Measurements from ENCODE around the gene MDGA2.

Gene MDGA2

DNA sequence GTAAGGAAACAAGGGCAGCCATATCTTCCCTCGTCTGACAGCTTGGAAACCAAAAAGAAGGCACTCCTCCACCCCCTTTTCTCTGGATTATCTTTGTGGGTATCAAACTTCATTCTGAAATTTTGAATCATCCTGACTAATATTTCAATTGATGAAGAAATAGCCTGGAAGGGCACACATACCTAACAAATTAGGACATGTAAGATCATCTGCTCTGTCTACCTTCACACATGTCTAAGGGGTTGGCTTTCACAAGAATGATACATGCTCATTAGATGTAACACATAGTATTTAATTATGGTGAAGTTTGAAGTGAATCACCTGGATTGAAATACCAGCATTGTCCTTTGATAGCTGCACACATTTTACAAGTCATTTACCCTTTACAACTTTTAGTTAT lies 675.7 kb downstream of the MDGA2 start:
- TF ChIP-seq, protein P1, sequence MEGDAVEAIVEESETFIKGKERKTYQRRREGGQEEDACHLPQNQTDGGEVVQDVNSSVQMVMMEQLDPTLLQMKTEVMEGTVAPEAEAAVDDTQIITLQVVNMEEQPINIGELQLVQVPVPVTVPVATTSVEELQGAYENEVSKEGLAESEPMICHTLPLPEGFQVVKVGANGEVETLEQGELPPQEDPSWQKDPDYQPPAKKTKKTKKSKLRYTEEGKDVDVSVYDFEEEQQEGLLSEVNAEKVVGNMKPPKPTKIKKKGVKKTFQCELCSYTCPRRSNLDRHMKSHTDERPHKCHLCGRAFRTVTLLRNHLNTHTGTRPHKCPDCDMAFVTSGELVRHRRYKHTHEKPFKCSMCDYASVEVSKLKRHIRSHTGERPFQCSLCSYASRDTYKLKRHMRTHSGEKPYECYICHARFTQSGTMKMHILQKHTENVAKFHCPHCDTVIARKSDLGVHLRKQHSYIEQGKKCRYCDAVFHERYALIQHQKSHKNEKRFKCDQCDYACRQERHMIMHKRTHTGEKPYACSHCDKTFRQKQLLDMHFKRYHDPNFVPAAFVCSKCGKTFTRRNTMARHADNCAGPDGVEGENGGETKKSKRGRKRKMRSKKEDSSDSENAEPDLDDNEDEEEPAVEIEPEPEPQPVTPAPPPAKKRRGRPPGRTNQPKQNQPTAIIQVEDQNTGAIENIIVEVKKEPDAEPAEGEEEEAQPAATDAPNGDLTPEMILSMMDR (IDR thresholded peaks at IDR 0.05; ENCODE audit: borderline replicate concordance, control extremely low read depth, extremely low read depth, insufficient read depth, missing control alignments) = no peak
- no peak for DNase-seq (ENCODE audit: low spot score)
- in situ Hi-C loops (cut with MboI; ENCODE audit: low sequenced_read_pairs, unreplicated experiment) = no loop called here

DNA sequence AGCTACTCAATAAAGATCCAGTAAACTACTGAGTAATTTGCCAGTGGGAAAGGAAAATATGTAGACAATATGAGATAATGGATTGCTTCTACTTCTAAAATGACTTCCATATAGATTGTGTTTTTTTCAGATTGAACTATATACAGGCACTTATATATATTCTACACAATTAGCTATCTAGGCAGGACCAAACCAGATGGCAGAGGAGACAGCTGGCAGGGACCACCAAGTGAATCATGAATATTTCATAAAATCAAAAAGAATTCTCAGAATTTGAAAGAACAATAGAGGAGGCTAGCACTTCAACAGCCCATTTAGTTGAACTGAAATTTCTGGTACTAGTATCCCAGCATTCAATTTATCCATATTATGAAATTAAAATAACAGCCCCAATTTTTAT lies 685.8 kb downstream of the MDGA2 start:
- DNase-seq (ENCODE audit: low spot score) = no peak
- TF ChIP-seq, protein P1 (IDR thresholded peaks at IDR 0.05; ENCODE audit: borderline replicate concordance, control extremely low read depth, extremely low read depth, insufficient read depth, missing control alignments) = no peak
- in situ Hi-C loops (cut with MboI; ENCODE audit: low sequenced_read_pairs, unreplicated experiment) = no loop called here

DNA sequence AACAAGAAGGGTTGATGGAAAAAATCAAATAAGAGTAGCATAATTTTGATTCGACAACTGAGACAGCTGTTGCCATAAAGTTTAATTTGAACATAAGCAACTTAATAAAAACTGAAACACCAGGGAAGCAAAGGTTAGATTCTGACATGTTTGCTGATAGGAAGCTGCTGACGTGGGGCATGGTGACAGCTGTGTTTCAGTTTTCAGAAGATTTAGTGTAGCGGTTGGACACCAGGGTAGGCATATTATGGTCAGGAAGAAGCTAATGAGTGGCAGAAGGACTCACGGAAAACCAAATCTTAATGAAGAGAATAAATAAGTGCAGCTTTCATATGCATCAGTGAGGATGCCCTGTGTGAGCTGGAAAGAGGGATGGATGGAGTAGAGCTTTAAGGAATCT lies 687.1 kb downstream of the MDGA2 start:
- in situ Hi-C loops (cut with MboI; ENCODE audit: low sequenced_read_pairs, unreplicated experiment) = no loop called here
- DNase-seq (ENCODE audit: low spot score) = no peak
- TF ChIP-seq, protein P1 (IDR thresholded peaks at IDR 0.05; ENCODE audit: borderline replicate concordance, control extremely low read depth, extremely low read depth, insufficient read depth, missing control alignments) = no peak

DNA sequence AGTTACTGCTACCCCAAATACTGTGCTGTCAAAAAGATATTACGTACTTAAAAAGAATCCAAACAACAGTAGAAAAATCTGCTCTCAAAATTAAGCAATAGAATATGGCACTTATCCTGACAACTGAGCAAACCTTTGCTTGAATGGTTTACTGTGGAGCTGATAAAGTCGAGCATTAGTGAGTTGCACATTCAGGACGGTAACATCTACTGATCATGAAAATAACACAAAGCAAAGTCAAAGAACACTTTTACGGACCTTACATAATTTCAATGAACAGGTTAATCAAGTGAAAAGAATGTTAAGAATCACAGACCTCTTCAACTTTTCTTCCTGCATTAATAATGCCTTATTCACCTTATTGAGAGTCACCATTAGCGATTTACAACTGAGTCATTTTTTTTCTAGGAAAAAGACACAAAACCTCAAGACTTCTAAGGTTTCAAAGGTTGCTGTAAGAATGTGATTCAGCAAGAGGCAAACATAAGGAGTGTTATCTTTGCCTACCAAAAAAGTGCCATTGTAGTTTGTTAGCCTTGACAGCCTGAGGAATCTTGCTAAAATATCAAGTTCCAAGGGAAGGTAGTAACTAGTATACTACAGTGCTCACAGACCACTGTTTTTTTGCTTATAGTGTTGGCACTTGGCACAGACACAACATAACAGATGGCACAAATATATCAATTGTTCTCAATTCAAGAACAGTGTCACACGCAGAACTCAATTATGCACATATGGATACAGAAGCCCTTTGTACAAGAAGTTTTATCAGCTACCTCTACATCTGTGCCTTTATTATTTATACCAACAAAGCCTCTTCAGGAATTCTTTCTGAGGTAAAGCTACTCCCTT lies 689.6 kb downstream of the MDGA2 start:
- TF ChIP-seq, protein P1 (IDR thresholded peaks at IDR 0.05; ENCODE audit: borderline replicate concordance, control extremely low read depth, extremely low read depth, insufficient read depth, missing control alignments) = no peak
- no peak for DNase-seq (ENCODE audit: low spot score)
- in situ Hi-C loops (cut with MboI; ENCODE audit: low sequenced_read_pairs, unreplicated experiment) = no loop called here

DNA sequence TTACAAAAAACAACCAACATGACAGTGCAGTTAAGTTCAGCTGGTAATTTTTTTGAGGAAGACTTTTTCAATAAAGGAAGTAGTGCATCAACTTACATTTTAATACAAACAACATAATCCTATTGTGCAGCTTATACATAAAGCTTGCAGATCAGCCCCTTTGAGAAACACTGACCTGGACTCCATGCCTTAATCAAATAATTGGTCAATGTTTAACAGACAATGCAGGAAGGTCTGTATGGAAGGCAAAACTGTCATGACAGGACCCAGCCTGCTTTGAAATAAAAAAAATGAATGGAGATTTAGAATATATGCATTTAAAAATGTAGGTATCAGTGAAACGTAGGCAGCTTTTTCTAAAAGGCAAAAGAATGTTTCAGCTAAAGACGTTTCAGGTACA lies 702.1 kb downstream of the MDGA2 start:
- DNase-seq (ENCODE audit: low spot score) = no peak
- in situ Hi-C loops (cut with MboI; ENCODE audit: low sequenced_read_pairs, unreplicated experiment) = no loop called here
- TF ChIP-seq, protein P1 (IDR thresholded peaks at IDR 0.05; ENCODE audit: borderline replicate concordance, control extremely low read depth, extremely low read depth, insufficient read depth, missing control alignments) = no peak

DNA sequence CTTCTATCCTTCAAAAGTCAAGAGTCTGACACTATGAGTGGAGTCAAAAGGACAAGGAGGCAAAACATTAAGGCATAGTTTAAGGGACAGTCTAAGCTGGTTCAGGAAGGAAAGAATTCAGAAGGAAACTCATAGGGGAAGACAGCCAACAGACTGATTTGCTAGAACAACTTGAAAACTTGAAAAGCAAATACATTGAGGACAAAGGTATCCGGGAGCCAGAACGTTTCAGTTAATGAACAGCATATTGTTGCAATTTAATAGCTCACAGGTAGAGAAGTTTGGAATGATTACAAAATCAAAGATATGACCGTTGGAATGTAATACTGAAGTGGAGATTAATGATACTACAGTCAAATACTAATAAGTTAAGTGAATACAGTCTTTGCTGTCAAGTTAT lies 711.0 kb downstream of the MDGA2 start:
- DNase-seq (ENCODE audit: low spot score) = no peak
- in situ Hi-C loops (cut with MboI; ENCODE audit: low sequenced_read_pairs, unreplicated experiment) = no loop called here
- TF ChIP-seq, protein P1 (IDR thresholded peaks at IDR 0.05; ENCODE audit: borderline replicate concordance, control extremely low read depth, extremely low read depth, insufficient read depth, missing control alignments) = no peak

Measured in GM13976 (cell line).